Measurements from ENCODE around the gene PDS5B.

- TF ChIP-seq, protein P1, sequence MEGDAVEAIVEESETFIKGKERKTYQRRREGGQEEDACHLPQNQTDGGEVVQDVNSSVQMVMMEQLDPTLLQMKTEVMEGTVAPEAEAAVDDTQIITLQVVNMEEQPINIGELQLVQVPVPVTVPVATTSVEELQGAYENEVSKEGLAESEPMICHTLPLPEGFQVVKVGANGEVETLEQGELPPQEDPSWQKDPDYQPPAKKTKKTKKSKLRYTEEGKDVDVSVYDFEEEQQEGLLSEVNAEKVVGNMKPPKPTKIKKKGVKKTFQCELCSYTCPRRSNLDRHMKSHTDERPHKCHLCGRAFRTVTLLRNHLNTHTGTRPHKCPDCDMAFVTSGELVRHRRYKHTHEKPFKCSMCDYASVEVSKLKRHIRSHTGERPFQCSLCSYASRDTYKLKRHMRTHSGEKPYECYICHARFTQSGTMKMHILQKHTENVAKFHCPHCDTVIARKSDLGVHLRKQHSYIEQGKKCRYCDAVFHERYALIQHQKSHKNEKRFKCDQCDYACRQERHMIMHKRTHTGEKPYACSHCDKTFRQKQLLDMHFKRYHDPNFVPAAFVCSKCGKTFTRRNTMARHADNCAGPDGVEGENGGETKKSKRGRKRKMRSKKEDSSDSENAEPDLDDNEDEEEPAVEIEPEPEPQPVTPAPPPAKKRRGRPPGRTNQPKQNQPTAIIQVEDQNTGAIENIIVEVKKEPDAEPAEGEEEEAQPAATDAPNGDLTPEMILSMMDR (IDR thresholded peaks at IDR 0.05) = no peak
- TF ChIP-seq POLR2A (IDR thresholded peaks at IDR 0.05) = no peak
These were observed 167.9 kb downstream of the PDS5B start for GRCh38 chr13:32754179-32754578.

All from Peyer's patch (tissue), 4 donors.